ENCODE results near the gene ICAM1.

ICAM1 gene

GRCh38 chr19:10292789-10293636 lies 22.1 kb downstream of the ICAM1 start:
- DNase-seq (ENCODE audit: low read depth), result no peak

GRCh38 chr19:10293637-10294367 lies 22.9 kb downstream of the ICAM1 start:
- DNase-seq (ENCODE audit: low read depth), result no peak

DNA sequence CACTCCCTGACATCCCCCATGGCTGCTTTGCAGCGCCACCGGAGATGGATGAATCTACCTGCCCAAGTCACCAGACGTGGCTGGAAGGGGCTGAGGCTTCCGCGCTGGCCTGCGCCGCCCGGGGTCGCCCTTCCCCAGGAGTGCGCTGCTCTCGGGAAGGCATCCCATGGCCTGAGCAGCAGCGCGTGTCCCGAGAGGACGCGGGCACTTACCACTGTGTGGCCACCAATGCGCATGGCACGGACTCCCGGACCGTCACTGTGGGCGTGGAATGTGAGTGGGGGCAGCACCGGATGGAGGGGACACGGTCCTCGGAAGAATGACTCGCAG lies 23.4 kb downstream of the ICAM1 start:
- no peak for DNase-seq (ENCODE audit: low read depth)

DNA sequence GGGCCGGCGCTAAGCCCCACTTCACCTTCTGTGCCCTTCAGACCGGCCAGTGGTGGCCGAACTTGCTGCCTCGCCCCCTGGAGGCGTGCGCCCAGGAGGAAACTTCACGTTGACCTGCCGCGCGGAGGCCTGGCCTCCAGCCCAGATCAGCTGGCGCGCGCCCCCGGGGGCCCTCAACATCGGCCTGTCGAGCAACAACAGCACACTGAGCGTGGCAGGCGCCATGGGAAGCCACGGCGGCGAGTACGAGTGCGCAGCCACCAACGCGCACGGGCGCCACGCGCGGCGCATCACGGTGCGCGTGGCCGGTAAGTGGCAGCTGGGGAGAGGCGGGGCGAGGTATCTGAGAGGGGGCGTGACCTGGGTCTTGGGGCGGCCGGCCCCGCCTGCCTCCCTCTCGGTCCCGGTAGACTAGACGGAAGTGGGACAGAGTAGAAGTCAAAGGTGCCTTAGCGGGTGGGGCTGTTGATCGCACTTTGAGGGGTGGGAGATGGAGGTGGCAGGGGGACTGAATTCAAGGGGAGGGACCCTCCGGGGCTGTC lies 24.5 kb downstream of the ICAM1 start:
- DNase-seq (ENCODE audit: low read depth), result peak; percentile 42

DNA sequence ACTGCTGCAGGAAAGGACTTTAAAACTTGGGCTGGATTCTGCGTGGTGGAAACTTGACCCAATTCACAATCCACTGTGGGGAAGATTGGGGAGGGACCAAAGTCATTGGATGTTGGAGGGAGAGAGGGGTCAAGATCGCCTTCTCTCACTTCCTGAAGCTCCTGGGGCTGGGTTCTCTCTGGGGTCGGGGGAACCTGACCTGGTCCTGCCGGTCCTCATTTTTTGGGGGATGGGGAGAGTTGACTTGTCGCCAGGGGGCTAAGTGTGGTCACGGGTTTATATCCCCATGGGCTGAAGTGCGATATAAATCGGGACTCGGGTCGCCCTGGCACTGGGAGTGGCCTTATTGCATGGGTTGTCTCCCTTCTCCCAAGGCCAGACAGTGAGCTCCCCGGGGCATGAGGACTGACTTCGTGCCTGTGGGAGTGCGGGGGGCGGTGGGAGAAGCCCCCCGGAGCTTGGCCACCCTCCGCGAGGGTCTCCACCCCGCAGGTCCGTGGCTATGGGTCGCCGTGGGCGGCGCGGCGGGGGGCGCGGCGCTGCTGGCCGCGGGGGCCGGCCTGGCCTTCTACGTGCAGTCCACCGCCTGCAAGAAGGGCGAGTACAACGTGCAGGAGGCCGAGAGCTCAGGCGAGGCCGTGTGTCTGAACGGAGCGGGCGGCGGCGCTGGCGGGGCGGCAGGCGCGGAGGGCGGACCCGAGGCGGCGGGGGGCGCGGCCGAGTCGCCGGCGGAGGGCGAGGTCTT lies 25.1 kb downstream of the ICAM1 start:
- DNase-seq (ENCODE audit: low read depth), result no peak

DNA sequence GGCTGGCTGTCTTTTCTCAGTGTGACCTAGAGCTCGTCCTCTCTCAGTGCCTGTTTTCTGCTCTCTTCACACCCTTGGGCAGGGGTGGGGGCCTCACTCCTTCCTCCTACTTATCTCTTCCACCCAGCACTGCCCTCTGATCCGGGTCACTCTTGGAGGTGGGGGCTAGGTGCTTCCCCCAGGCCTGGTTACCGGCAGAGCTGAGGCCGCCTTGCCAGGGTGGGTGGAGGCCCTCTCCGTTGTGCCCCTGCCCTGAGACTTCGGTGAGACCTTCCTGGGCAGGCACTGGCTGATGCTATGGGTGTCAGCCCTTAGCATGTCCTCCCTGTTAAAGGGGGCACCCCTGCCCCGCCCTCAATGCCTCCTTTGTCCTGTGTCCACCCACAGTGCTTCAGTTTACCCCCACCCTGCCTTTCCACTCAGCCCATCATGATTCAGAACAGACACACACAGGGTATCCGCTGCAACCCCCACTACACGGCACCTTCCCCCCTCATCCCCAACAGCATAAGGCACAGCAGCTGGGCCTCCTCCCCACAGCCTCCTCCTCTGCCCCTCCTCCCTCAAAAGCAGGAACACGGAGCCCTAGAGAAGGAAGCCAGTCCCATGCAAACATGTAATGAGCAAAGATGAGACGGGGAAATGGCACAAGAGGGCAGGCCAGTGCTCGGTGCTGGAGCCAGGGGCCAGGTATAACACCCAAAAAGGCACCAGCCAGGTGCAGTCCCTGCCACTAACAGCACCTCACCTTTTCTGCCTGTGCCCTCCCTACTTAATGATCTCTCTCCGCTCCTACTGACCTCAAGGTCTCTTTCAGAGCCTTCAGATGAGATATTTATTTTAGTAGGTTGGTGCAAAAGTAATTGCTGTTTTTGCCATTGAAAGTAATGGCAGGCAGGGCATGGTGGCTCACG lies 28.9 kb downstream of the ICAM1 start:
- no peak for DNase-seq (ENCODE audit: low read depth)

DNA sequence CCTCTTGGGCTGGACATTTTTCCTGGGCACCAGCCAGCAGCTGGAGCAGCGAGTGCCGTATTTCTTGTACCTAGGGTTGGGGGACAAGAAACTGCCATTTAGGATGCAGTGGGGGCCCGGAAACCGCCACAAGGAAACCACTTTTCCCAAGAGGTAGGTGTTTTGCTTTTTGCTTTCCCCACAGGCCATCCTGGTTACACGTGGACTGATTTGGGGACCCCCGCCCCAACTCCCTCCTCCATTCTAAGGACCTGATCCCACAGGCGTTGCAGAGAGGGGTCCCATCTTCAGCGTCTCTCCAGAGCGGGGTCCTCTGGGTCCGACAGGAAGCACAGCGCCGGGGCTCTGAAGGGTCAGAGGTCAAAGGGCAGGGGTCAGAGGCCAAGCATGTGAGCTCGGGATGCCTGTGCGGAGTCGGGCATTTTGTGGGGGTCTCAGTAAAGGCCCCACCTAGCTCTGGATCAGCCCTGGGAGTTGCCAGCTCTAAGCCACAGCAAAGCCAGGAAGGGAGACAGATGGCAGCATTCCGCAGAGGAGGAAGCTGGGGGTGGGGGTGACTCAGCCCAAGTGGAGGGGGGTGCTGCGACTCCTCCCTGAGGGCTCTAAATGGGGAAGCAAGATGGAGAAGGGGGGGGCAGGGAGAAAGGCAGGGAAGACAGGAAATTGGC lies 34.4 kb downstream of the ICAM1 start:
- DNase-seq (ENCODE audit: low read depth), result no peak

GRCh38 chr19:10306327-10306726 lies 35.4 kb downstream of the ICAM1 start:
- no peak for DNase-seq (ENCODE audit: low read depth)

DNA sequence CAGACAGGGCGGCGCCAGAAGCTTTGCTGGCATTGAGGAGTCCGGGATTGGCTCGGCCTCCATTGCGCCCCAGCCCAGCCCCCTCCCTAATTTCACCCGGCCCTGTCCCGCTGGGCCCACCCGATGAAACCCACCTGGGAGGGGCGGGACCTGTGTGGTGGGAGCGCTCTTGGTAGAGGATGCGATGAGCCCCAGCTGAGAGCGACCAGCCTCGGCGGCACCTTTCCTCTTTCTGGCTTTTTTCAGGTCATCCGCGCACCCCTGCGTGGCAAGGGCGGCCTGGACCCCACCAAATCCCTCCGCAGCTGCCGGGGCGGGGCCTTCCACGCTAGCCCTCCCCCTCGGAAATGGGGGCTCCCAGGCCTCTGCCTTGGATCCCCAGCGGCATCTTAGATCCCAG lies 38.5 kb downstream of the ICAM1 start, which contains the start of gene ZGLP1:
Gene ZGLP1 (minus strand): TSS at position 393 of the 400 bp plus-strand sequence.
- no peak for DNase-seq (ENCODE audit: low read depth)

DNA sequence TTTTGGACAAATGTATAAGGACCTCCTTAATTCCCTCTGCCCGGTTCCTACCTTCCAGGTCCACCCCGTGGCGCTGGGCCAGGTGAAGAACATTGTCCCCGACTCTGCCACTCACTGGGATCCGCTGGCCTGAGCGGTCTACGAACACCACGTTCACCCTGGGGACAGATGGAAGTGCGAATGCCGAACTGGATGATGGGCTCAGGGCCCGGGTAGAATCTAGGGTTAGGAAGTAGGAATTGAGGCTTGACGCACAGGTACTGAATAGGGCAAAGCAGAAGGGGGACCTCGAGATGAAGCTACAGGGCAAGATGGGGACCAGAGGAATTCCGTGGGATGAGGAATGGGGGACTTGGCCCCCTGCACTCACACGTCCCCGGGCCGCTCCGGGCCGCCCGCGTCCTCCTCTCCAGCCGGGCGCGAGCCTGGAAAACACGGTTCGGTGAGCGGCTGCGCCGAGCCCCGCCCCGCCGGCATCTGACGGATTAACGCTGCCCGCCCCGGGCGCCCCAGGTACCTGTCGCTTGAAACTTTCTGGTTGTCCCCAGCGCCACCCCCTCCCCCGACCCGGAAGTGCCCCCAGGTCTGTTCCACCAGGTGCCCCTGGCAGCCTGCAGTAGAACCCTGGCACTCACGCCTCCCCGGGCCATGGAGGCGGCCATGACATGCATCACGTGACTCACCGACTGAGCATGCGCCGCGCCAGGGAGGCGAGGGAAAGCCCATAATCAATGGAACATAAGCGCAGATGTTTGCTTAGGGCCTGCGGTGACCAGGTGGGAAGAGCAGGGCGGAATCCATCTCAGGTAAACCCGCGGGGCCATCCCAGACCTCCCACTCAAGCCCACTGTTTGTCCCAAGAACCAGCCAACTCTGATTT lies 44.7 kb downstream of the ICAM1 start, which contains the start of gene FDX2:
Gene FDX2 (minus strand): TSS at position 681 of the 880 bp plus-strand sequence. CDS start 19 bp downstream, at position 662.
- peak; percentile 87 for DNase-seq (ENCODE audit: low read depth)

- no peak for DNase-seq (ENCODE audit: low read depth)
Observed at GRCh38 chr19:10316229-10317044, 45.5 kb downstream of the ICAM1 start.

- DNase-seq (ENCODE audit: low read depth), result no peak
Observed at GRCh38 chr19:10317045-10317856, 46.3 kb downstream of the ICAM1 start.

- no peak for DNase-seq (ENCODE audit: low read depth)
Observed at GRCh38 chr19:10317857-10318462, 47.0 kb downstream of the ICAM1 start.

GRCh38 chr19:10318807-10319682 lies 48.1 kb downstream of the ICAM1 start:
- no peak for DNase-seq (ENCODE audit: low read depth)

GRCh38 chr19:10320602-10321416 lies 49.9 kb downstream of the ICAM1 start:
- no peak for DNase-seq (ENCODE audit: low read depth)

DNA sequence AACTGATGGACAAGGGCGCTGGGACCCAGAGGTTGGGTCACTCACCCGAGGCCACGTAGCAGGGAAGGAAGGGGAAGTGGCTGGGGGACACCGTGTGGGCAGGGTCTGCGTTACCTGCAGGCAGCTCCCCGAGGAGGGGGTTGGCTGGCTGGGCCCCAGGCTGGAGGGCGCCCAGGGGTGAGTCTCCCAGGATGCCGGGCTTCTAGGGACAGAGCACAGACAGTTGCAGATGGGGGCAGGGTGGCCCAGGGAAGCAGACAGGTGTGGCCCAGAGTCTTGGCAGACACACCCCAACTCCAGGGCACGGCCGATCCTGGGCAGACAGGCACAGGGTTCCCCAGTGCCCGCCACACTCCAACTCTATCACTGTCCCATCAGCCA lies 50.5 kb downstream of the ICAM1 start:
- DNase-seq (ENCODE audit: low read depth), result no peak

Measured in activated T-helper 9 cell treated with anti-CD3 and anti-CD28 coated beads, Interleukin-2, amount 50 U/mL, for 16 hours (primary cell).